Glomerular endothelial cell (primary cell): ENCODE measurements around the gene SLC12A7. TPM values are rescaled to one million over a fixed set of nuclear protein-coding genes. Genes with fewer than 3 reads are reported as not detected.

Source experiments
- DNase-seq: peaks from one replicate; pipeline ENCODE4 v3.0.0-alpha.2; 2011; ENCODE audit warnings: low read depth, low spot score; ENCODE audit errors: extremely low read depth
- total RNA-seq: library from RNA; depleted of rRNA; stranded (reverse); fragments of >200 nt; gene quantifications from 2 replicates; pipeline ENCODE4 v1.2.3, GENCODE V29; 2015

SLC12A7 gene
- total RNA-seq, 1 donor from 2014 or later: 49.8 TPM

- no peak for DNase-seq
Observed at GRCh38 chr5:1112596-1113331, 901 bp upstream of the SLC12A7 start.

GRCh38 chr5:1111241-1111726, 579 bp downstream of the SLC12A7 start:
- DNase-seq: no peak

GRCh38 chr5:1110307-1111240, 1.3 kb downstream of the SLC12A7 start:
- no peak for DNase-seq

GRCh38 chr5:1109542-1110306, 2.1 kb downstream of the SLC12A7 start:
- no peak for DNase-seq

GRCh38 chr5:1108865-1109174, 3.0 kb downstream of the SLC12A7 start:
- DNase-seq: no peak

GRCh38 chr5:1108023-1108864, 3.6 kb downstream of the SLC12A7 start:
- DNase-seq: no peak

DNA sequence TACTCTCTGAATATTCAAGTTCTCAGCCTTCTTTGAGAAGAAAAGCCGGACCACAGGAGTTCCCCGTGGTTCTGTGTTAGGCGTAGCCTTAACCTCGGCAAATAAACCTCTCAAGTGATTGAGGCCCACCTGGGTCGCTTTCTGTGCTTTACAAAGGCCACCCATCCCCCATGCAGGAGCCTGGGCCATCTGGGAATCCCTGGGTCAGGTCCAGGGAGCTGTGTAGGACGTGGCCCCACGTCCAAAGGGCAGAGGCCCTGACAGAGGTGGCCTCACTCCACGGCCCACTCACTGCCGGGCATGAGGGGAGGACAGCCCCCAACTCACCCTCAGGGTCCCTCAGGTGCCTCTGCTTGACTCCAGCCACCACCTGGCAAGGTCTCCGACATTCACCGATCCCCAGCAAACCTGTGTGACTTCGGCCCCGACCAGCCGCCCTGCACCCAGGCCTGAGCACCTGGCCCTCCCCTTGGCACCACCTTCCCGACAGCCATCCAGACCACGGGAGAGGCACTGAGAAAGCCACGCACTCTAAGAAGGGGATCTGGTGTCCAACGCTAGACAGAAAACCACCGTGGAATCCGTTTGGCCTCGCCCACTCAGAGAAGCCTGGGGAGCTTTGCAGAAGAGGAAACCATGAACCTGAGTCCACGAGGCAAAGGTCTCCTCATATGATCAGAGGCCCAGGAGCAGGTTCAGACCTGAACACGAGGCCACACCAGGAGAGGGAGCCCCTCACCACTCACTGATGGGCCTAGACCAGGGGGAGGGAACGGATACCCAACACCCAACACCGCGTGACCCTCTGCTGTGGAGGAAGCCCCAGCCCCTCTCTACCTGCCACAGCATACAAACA, 4.5 kb downstream of the SLC12A7 start:
- no peak for DNase-seq

GRCh38 chr5:1106385-1107166, 5.3 kb downstream of the SLC12A7 start:
- no peak for DNase-seq

- no peak for DNase-seq
Observed at GRCh38 chr5:1105350-1106265, 6.3 kb downstream of the SLC12A7 start.

DNA sequence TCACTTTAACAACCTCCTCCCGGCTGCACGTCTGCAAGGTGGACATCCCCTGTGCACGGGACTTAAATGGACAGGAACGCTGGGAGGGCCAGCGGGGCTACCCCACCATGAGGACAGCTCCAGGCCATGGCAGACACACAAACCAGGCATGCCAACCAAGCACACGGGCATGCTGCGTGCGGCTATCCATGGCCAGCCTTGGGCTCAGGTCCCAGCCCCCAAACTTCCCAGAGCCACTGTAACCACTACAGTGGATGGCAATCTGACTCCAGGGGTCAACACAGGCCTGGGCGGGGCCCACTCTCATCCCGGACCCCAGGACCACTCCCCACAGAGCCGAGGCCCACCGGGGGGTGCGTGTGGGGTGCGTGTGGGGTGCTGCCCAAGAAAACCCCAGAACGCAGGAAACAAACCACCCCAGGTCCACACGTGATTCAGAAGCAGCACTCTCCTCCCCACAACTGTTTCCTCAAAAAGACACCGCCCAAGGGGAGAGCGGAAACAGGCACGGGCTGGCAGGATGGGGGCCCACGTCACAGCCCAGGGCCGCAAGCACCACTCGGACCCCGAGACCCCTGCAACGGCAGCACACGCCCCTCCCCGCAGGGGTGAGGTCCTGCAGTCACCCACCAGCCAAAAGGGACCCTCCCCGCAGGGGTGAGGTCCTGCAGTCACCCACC, 7.4 kb downstream of the SLC12A7 start:
- DNase-seq: no peak

GRCh38 chr5:1103505-1104326, 8.1 kb downstream of the SLC12A7 start:
- DNase-seq: no peak

- DNase-seq: no peak
Observed at GRCh38 chr5:1103093-1103492, 8.8 kb downstream of the SLC12A7 start.

DNA sequence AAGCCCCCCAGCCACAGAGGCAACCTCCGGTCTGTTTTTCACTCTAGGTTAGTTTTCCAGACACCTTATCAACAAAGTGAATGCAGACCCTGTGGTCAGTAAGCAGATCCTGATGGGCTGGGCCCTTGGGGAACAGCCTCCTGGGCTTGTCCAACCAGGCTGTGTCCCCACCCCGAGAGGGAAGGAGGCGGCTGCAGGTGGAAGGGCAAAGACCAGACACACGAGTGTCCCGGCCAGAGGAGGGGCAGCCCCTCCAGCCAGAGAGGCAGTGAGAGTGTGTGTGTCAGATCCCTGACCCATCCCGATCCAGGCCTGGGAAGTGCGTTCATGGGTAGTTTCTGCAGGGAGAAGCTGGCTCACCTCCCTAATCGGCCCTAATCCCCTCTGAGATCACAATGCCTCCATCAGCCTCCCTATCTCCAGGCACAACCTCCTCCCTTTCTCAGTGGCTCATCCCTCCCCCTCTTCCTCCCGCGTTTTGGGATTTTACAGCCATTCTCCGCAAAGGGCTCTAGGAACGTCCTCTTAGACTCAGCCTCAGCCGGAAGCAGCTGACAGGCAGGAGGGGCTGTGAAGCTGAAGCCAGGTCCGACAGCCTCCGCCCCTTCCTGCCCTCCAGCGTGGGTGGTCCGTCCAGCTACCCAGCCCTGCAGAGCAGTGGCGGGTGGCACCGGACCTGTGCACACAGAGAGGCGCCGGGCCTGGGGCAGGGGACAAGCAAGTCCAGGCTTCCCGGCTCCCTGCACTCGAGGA, 9.7 kb downstream of the SLC12A7 start:
- DNase-seq: no peak

- no peak for DNase-seq
Observed at GRCh38 chr5:1100664-1101574, 10.9 kb downstream of the SLC12A7 start.
